ENCODE measurements around the gene ATP23. TPM values are rescaled to one million over a fixed set of nuclear protein-coding genes. Genes with fewer than 3 reads are reported as not detected.
A peak's percentile ranks its signal among the peaks of the same experiment; 100 is the strongest.

The ATP23 gene, protein sequence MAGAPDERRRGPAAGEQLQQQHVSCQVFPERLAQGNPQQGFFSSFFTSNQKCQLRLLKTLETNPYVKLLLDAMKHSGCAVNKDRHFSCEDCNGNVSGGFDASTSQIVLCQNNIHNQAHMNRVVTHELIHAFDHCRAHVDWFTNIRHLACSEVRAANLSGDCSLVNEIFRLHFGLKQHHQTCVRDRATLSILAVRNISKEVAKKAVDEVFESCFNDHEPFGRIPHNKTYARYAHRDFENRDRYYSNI
- 4.7 and 5.1 TPM in 2 replicates for total RNA-seq (2021)
- long read RNA-seq, transcript ATP23-201 (6 exons, 1,245 nt), result major isoform, 5 of 8 reads
- long read RNA-seq, partial matches to known transcripts, result 0 of 8 reads
- long read RNA-seq, other reads (novel, unspliced or antisense), result 3 of 8 reads

GRCh38 chr12:57941165-57941894 is at the start of gene ATP23:
ATP23 (plus strand) TSS chr12:57941567; CDS start chr12:57941702, 135 bp downstream.
- H3K18ac ChIP-seq (ENCODE audit: insufficient read length, low read depth, low read length), result peak within 1 kb of the TSS; percentile 87
- H3K4ac ChIP-seq (ENCODE audit: low read depth, low read length), result no peak within 1 kb of the TSS
- Mint-ChIP-seq H3K27ac (peak within 1 kb of the TSS; percentile 53 to 95 (median 80); a peak in 6 of 7 replicates), H3K36me3 (ENCODE audit: insufficient read depth in 1 of 3, low read depth in 3 of 3) (no peaks in the 10 kb centered on the region; a peak in 2 of 7 replicates), H3K4me3 (peak within 1 kb of the TSS; percentile 86 to 91), H3K9me3 (no peaks in the 10 kb centered on the region), H3K4me1 (peaks cover 15 to 16% of the 10 kb centered on the region in 2 experiments), H3K27me3 (ENCODE audit: low read depth) (peaks cover 34% of the 10 kb centered on the region)
- peak within 1 kb of the TSS; percentile 71 for H3K4me2 ChIP-seq (ENCODE audit: insufficient read depth, insufficient read length, low read length)
- TF ChIP-seq CTCF (conservative IDR thresholded peaks at IDR 0.05), result no peak
- peak within 1 kb of the TSS; percentile 95 for H3K14ac ChIP-seq (ENCODE audit: insufficient read depth, low read length)
- no peak within 1 kb of the TSS; the same call in 1 of the 2 replicates for H2BK15ac ChIP-seq (ENCODE audit: low read depth, low read length)
- peak within 1 kb of the TSS; percentile 61 for H3K27ac ChIP-seq (ENCODE audit: insufficient read length, low read depth, low read length)
- no peaks in the 10 kb centered on the region; the same call in 1 of the 2 replicates for H3K4me1 ChIP-seq (ENCODE audit: insufficient read depth, low read length)
- H3T11ph ChIP-seq (ENCODE audit: low read length), result no peak within 1 kb of the TSS
- H2BK20ac ChIP-seq (ENCODE audit: low read depth, low read length, poor library complexity, severe bottlenecking), result no peak within 1 kb of the TSS
- no peaks in the 10 kb centered on the region for H3K27me3 ChIP-seq (ENCODE audit: insufficient read depth, low read length)
- H3K79me1 ChIP-seq (ENCODE audit: insufficient read depth, low read depth, low read length, poor library complexity, severe bottlenecking), result no peaks in the 10 kb centered on the region
- no peaks in the 10 kb centered on the region for H4K20me1 ChIP-seq (ENCODE audit: control insufficient read depth, insufficient read depth, insufficient read length)
- H4K5ac ChIP-seq (ENCODE audit: insufficient read length, low read depth, low read length), result no peak within 1 kb of the TSS
- no peaks in the 10 kb centered on the region for H3K9me3 ChIP-seq (ENCODE audit: control insufficient read depth, low read depth, low read length)
- no peak within 1 kb of the TSS for H2AK5ac ChIP-seq (ENCODE audit: insufficient read length, low read length)
- no CpG with 5 or more reads among the region's 55 CpGs for WGBS (ENCODE audit: extremely low coverage, insufficient read length, low lambda C conversion rate)
- no peak within 1 kb of the TSS for H4K91ac ChIP-seq (ENCODE audit: insufficient read length, low read depth, low read length)
- H3K23ac ChIP-seq (ENCODE audit: insufficient read length, low read depth, low read length), result no peak within 1 kb of the TSS
- H2BK120ac ChIP-seq (ENCODE audit: low read depth, low read length, poor library complexity, severe bottlenecking), result peak within 1 kb of the TSS; percentile 93
- no peak within 1 kb of the TSS for H4K8ac ChIP-seq (replicated peaks; ENCODE audit: insufficient read length, low read depth, low read length)
- no peak within 1 kb of the TSS for H2BK5ac ChIP-seq (ENCODE audit: insufficient read length, low read length)
- peak within 1 kb of the TSS; percentile 85 for H3K9ac ChIP-seq (ENCODE audit: extremely low read depth, insufficient read length, low read length)
- H2BK12ac ChIP-seq (ENCODE audit: insufficient read length, low read depth, low read length), result no peak within 1 kb of the TSS
- H3K23me2 ChIP-seq (ENCODE audit: insufficient read length, low read depth, low read length, poor library complexity, severe bottlenecking), result peaks cover 14% of the 10 kb centered on the region
- H2AFZ ChIP-seq (ENCODE audit: low read length), result peak within 1 kb of the TSS; percentile 93
- H3K79me2 ChIP-seq (ENCODE audit: insufficient read depth, low read length), result no peaks in the 10 kb centered on the region; the same call in 1 of the 2 replicates
- DNase-seq, result peak; percentile 99
- no peak within 1 kb of the TSS for H3K56ac ChIP-seq (ENCODE audit: insufficient read length, low read depth, low read length)
